ENCODE results near the gene SLC39A7. TPM values are rescaled to one million over a fixed set of nuclear protein-coding genes. Genes with fewer than 3 reads are reported as not detected.

Gene SLC39A7
- total RNA-seq, 4 donors from 2014 or later, result 45.4 to 61.3 (median 58.1) TPM

- no peak for TF ChIP-seq EP300 (IDR thresholded peaks at IDR 0.05)
- no peak for TF ChIP-seq CTCF (IDR thresholded peaks at IDR 0.05)
- no peak for TF ChIP-seq POLR2A (IDR thresholded peaks at IDR 0.05)
- peaks cover 0 to 18% of the 10 kb centered on the region in 2 donors for H3K27me3 ChIP-seq
- H3K36me3 ChIP-seq, result peaks cover 0 to 39% (median 25%) of the 10 kb centered on the region in 3 donors
- DNase-seq (ENCODE audit: low spot score in 2 of 2), result no peak
- peak overlapping the region in 1 of 4 donors; percentile 8 for H3K27ac ChIP-seq
- no peaks in the 10 kb centered on the region for H3K9me3 ChIP-seq
- 50 to 55% methylated on average over 14 to 15 of the region's 15 CpGs for WGBS, 2 donors
- H3K4me3 ChIP-seq, result no peak overlapping the region
- H3K4me1 ChIP-seq, result peaks cover 0 to 82% (median 33%) of the 10 kb centered on the region in 4 donors
These were observed 5.1 kb upstream of the SLC39A7 start for GRCh38 chr6:33195304-33196165.

GRCh38 chr6:33197431-33198048 is 3.1 kb upstream of the SLC39A7 start:
- 27 to 29% methylated on average over 12 of the region's 12 CpGs for WGBS, 2 donors
- DNase-seq (ENCODE audit: low spot score in 2 of 2), result no peak
- TF ChIP-seq EP300 (IDR thresholded peaks at IDR 0.05) (no peak), POLR2A (IDR thresholded peaks at IDR 0.05) (no peak), CTCF (IDR thresholded peaks at IDR 0.05) (peak; percentile 44 to 65 (median 57))
- no peak overlapping the region for H3K4me3 ChIP-seq
- H3K9me3 ChIP-seq, result no peaks in the 10 kb centered on the region
- peaks cover 3 to 78% (median 35%) of the 10 kb centered on the region in 4 donors for H3K4me1 ChIP-seq
- H3K27ac ChIP-seq, result peak overlapping the region in 2 of 4 donors; percentile 28 to 38
- peaks cover 0 to 3% of the 10 kb centered on the region in 2 donors for H3K27me3 ChIP-seq
- peaks cover 0 to 46% (median 25%) of the 10 kb centered on the region in 3 donors for H3K36me3 ChIP-seq

- DNase-seq (ENCODE audit: low spot score in 2 of 2), result no peak
- H3K36me3 ChIP-seq, result peaks cover 0 to 53% (median 25%) of the 10 kb centered on the region in 3 donors
- H3K4me3 ChIP-seq, result no peak overlapping the region
- 72 to 75% methylated on average over 6 of the region's 6 CpGs for WGBS, 2 donors
- H3K9me3 ChIP-seq, result no peaks in the 10 kb centered on the region
- H3K4me1 ChIP-seq, result peaks cover 3 to 78% (median 30%) of the 10 kb centered on the region in 4 donors
- peak overlapping the region in 1 of 4 donors; percentile 38 for H3K27ac ChIP-seq
- no peaks in the 10 kb centered on the region for H3K27me3 ChIP-seq
- TF ChIP-seq CTCF (IDR thresholded peaks at IDR 0.05) (no peak), EP300 (IDR thresholded peaks at IDR 0.05) (no peak), POLR2A (IDR thresholded peaks at IDR 0.05) (no peak)
These were observed 2.4 kb upstream of the SLC39A7 start for GRCh38 chr6:33198159-33198852.

- H3K27me3 ChIP-seq, result no peaks in the 10 kb centered on the region
- TF ChIP-seq CTCF (IDR thresholded peaks at IDR 0.05), result no peak
- no peak for TF ChIP-seq EP300 (IDR thresholded peaks at IDR 0.05)
- no peak for TF ChIP-seq POLR2A (IDR thresholded peaks at IDR 0.05)
- H3K9me3 ChIP-seq, result no peaks in the 10 kb centered on the region
- no peak for DNase-seq (ENCODE audit: low spot score in 2 of 2)
- H3K36me3 ChIP-seq, result peaks cover 0 to 59% (median 25%) of the 10 kb centered on the region in 3 donors
- H3K4me3 ChIP-seq, result peak overlapping the region; percentile 60 to 91 (median 84)
- peaks cover 3 to 78% (median 33%) of the 10 kb centered on the region in 4 donors for H3K4me1 ChIP-seq
- WGBS, 2 donors, result 18 to 28% methylated on average over 3 of the region's 3 CpGs
- peak overlapping the region in 3 of 4 donors; percentile 96 to 97 (median 96) for H3K27ac ChIP-seq
These were observed 1.7 kb upstream of the SLC39A7 start for GRCh38 chr6:33198853-33199436.
